Measurements from ENCODE around the gene PTP4A2.

GRCh38 chr1:31919591-31919990, 18.6 kb downstream of the PTP4A2 start:
- TF ChIP-seq CTCF (conservative IDR thresholded peaks at IDR 0.05; ENCODE audit: low read length), result no peak
- no peak for TF ChIP-seq EZH2phosphoT487 (IDR thresholded peaks at IDR 0.05; ENCODE audit: borderline replicate concordance)
